IMR-90 (cell line): ENCODE measurements around the gene UNC13A. TPM values are rescaled to one million over a fixed set of nuclear protein-coding genes. Genes with fewer than 3 reads are reported as not detected.

ENCODE experiments used
- ATAC-seq: fragments of 200-7000 bp; cut with Tn5 transposase; 2 replicates; pipeline ENCODE4 v1.9.1; 2020; ENCODE audit warnings: low read depth, mild to moderate bottlenecking, moderate library complexity
- BruUV-seq: library from RNA; stranded (reverse); fragments of 400-500 nt; replicated peaks from 2 replicates; lab custom pipeline; 2021; lab: Mats Ljungman, UMichigan
- CTCF ChIA-PET: fragments of 300-600 bp; formaldehyde crosslinking; extraction: SDS; loops from one replicate; lab custom pipeline; 2021; ENCODE audit warnings: antibody characterized with exemption; lab: Yijun Ruan, JAX
- POLR2A ChIA-PET: fragments of 300-600 bp; sonication (Branson Sonifier 250); formaldehyde crosslinking; loops from one replicate; lab custom pipeline; 2022; ENCODE audit warnings: antibody characterized with exemption; ENCODE audit not compliant: unreplicated experiment; lab: Charles Lee
- DNase-seq: peaks from one replicate; pipeline ENCODE4 v3.0.0; 2013
- H2AFZ ChIP-seq: replicated peaks from 2 replicates; pipeline ENCODE3; 2013; ENCODE audit warnings: low read length, mild to moderate bottlenecking; ENCODE audit not compliant: poor library complexity
- H2AK5ac ChIP-seq: 2 replicates; pipeline ENCODE4 v1.6.1; 2013; ENCODE audit warnings: low read depth, low read length, inconsistent platforms
- H2AK9ac ChIP-seq: replicated peaks from 2 replicates; pipeline ENCODE3; 2013; ENCODE audit warnings: mild to moderate bottlenecking, low read depth, low read length, moderate library complexity; ENCODE audit not compliant: poor library complexity
- H2BK120ac ChIP-seq: 2 replicates; pipeline ENCODE4 v1.6.1; 2013; ENCODE audit warnings: low read depth, low read length, inconsistent platforms
- H2BK15ac ChIP-seq: 3 replicates; pipeline ENCODE4 v1.6.1; 2013; ENCODE audit warnings: low read depth, low read length, inconsistent platforms
- H2BK20ac ChIP-seq: 2 replicates; pipeline ENCODE4 v1.6.1; 2013; ENCODE audit warnings: low read depth, mild to moderate bottlenecking, inconsistent platforms, low read length, moderate library complexity
- H2BK5ac ChIP-seq: 2 replicates; pipeline ENCODE4 v1.6.1; 2013; ENCODE audit warnings: mild to moderate bottlenecking, low read depth, low read length, inconsistent platforms; ENCODE audit not compliant: poor library complexity, severe bottlenecking
- H3K14ac ChIP-seq: replicated peaks from 2 replicates; pipeline ENCODE4 v1.6.1; 2013; ENCODE audit warnings: low read depth, low read length, inconsistent platforms
- H3K18ac ChIP-seq: 2 replicates; pipeline ENCODE4 v1.6.1; 2013; ENCODE audit warnings: low read depth, low read length, control low read depth
- H3K23ac ChIP-seq: 2 replicates; pipeline ENCODE4 v1.6.1; 2013; ENCODE audit warnings: low read depth, low read length, inconsistent platforms
- H3K27ac ChIP-seq: 2 replicates; pipeline ENCODE4 v1.5.1; 2013; ENCODE audit warnings: mild to moderate bottlenecking, control low read depth, low read length; ENCODE audit not compliant: insufficient read depth
- H3K27me3 ChIP-seq: 2 replicates; pipeline ENCODE4 v1.6.1; 2013; ENCODE audit warnings: low read length; ENCODE audit not compliant: control insufficient read depth, insufficient read depth
- H3K36me3 ChIP-seq: 2 replicates; pipeline ENCODE4 v1.6.1; 2013; ENCODE audit warnings: low read length, mixed read lengths; ENCODE audit not compliant: control insufficient read depth, insufficient read depth
- H3K4ac ChIP-seq: 2 replicates; pipeline ENCODE4 v1.6.1; 2013; ENCODE audit warnings: low read depth, low read length, inconsistent platforms
- H3K4me1 ChIP-seq: 2 replicates; pipeline ENCODE4 v1.6.1; 2013; ENCODE audit warnings: low read length, mixed read lengths; ENCODE audit not compliant: control insufficient read depth, insufficient read depth
- H3K4me2 ChIP-seq: 2 replicates; pipeline ENCODE4 v1.6.1; 2013; ENCODE audit warnings: low read depth, mild to moderate bottlenecking, control low read depth, low read length, moderate library complexity
- H3K4me3 ChIP-seq: 2 replicates; pipeline ENCODE4 v1.5.1; 2013; ENCODE audit warnings: low read depth, mild to moderate bottlenecking, control low read depth, low read length, moderate library complexity; ENCODE audit not compliant: insufficient read depth
- H3K56ac ChIP-seq: 2 replicates; pipeline ENCODE4 v1.6.1; 2013; ENCODE audit warnings: low read length, inconsistent platforms; ENCODE audit not compliant: insufficient read depth; ENCODE audit errors: extremely low read depth
- H3K79me1 ChIP-seq, 2 experiments: 2 replicates each; pipeline ENCODE4 v1.6.1; 2013; ENCODE audit warnings: low read length in 2 of 2, inconsistent platforms in 1 of 2, low read depth in 1 of 2
- H3K9ac ChIP-seq: 2 replicates; pipeline ENCODE4 v1.6.1; 2013; ENCODE audit warnings: low read depth, low read length, control low read depth
- H3K9me1 ChIP-seq: 2 replicates; pipeline ENCODE4 v1.6.1; 2013; ENCODE audit warnings: low read length, inconsistent platforms; ENCODE audit not compliant: insufficient read depth
- H3K9me3 ChIP-seq: 2 replicates; pipeline ENCODE4 v1.6.1; 2013; ENCODE audit warnings: low read length; ENCODE audit not compliant: control insufficient read depth, insufficient read depth
- H4K20me1 ChIP-seq: 2 replicates; pipeline ENCODE4 v1.6.1; 2013; ENCODE audit warnings: low read length, inconsistent platforms; ENCODE audit not compliant: insufficient read depth
- H4K5ac ChIP-seq: 2 replicates; pipeline ENCODE4 v1.6.1; 2013; ENCODE audit warnings: mild to moderate bottlenecking, low read depth, low read length, control low read depth
- H4K8ac ChIP-seq, 2 experiments: 2 replicates each; pipeline ENCODE4 v1.6.1; 2013; ENCODE audit warnings: low read depth in 2 of 2, low read length in 2 of 2, control low read depth in 1 of 2, inconsistent platforms in 1 of 2
- H4K91ac ChIP-seq: 2 replicates; pipeline ENCODE4 v1.6.1; 2013; ENCODE audit warnings: low read depth, low read length, inconsistent platforms; ENCODE audit not compliant: insufficient read depth
- CEBPB ChIP-seq: IDR thresholded peaks from 2 replicates; pipeline ENCODE4 v1.6.1; 2012; ENCODE audit warnings: low read depth, low read length, improper control_type of control experiment
- CHD1 ChIP-seq: IDR thresholded peaks from 2 replicates; pipeline ENCODE4 v1.6.1; 2012; ENCODE audit warnings: low read depth, low read length, improper control_type of control experiment
- CTCF ChIP-seq: conservative IDR thresholded peaks from 2 replicates; pipeline ENCODE4 v1.5.1; 2012; ENCODE audit warnings: mild to moderate bottlenecking, low read depth, low read length, improper control_type of control experiment
- FOS ChIP-seq: fragments of 150-350 bp; IDR thresholded peaks from 2 replicates; pipeline ENCODE4 v1.6.1; 2016; ENCODE audit warnings: low read depth, low read length
- MAZ ChIP-seq: IDR thresholded peaks from 2 replicates; pipeline ENCODE4 v1.6.1; 2012; ENCODE audit warnings: low read depth, mild to moderate bottlenecking, low read length, improper control_type of control experiment, moderate library complexity, borderline replicate concordance
- MXI1 ChIP-seq: IDR thresholded peaks from 2 replicates; pipeline ENCODE4 v1.6.1; 2012; ENCODE audit warnings: low read depth, mild to moderate bottlenecking, low read length, moderate library complexity, borderline replicate concordance
- NFE2L2 ChIP-seq: fragments of 150-350 bp; IDR thresholded peaks from 2 replicates; pipeline ENCODE4 v1.6.1; 2016; ENCODE audit warnings: low read depth, mild to moderate bottlenecking, low read length
- POLR2A ChIP-seq: IDR thresholded peaks from 2 replicates; pipeline ENCODE4 v1.6.1; 2012; ENCODE audit warnings: mild to moderate bottlenecking, low read depth, low read length
- RAD21 ChIP-seq: IDR thresholded peaks from 2 replicates; pipeline ENCODE4 v1.6.1; 2012; ENCODE audit warnings: low read length, improper control_type of control experiment
- RCOR1 ChIP-seq: IDR thresholded peaks from 2 replicates; pipeline ENCODE4 v1.6.1; 2012; ENCODE audit warnings: mild to moderate bottlenecking, low read length, improper control_type of control experiment; ENCODE audit not compliant: insufficient replicate concordance
- RFX5 ChIP-seq: IDR thresholded peaks from 2 replicates; pipeline ENCODE4 v1.8.0; 2012; ENCODE audit warnings: low read depth, mild to moderate bottlenecking, low read length, moderate library complexity
- SMC3 ChIP-seq: fragments of 150-350 bp; IDR thresholded peaks from 2 replicates; pipeline ENCODE4 v1.6.1; 2016; ENCODE audit warnings: low read depth, mild to moderate bottlenecking, antibody characterized with exemption, low read length, moderate library complexity
- USF2 ChIP-seq: fragments of 150-350 bp; IDR thresholded peaks from 2 replicates; pipeline ENCODE4 v1.6.1; 2017; ENCODE audit warnings: mild to moderate bottlenecking, antibody characterized with exemption, low read length, low read depth
- WGBS, 2 experiments: methylation state at CpG; one replicate each; pipeline versions ENCODE4 v1.1.5 to v1.1.7; 2013; ENCODE audit warnings: missing lambda C conversion rate in 2 of 2; ENCODE audit not compliant: insufficient read length in 1 of 2; ENCODE audit errors: extremely low coverage in 2 of 2; 5-methylcytosine and 5-hydroxymethylcytosine counted together
- dilution Hi-C: fragments of 300-500 bp; cut with HindIII; formaldehyde crosslinking; loops from one replicate; pipeline ENCODE4 v1.14.3; 2018; ENCODE audit warnings: low sequenced_read_pairs; ENCODE audit not compliant: unreplicated experiment
- in situ Hi-C: fragments of 300-500 bp; cut with MboI; formaldehyde crosslinking; loops from 3 replicates; pipeline ENCODE4 v1.14.3; 2019; ENCODE audit warnings: low sequenced_read_pairs, inconsistent platforms, mixed read lengths
- intact Hi-C: fragments of 100-400 bp; cut with micrococcal nuclease; formaldehyde crosslinking; loops from 2 replicates; pipeline ENCODE4 v1.10.0; 2022
- polyA plus RNA-seq, 3 experiments: library from polyadenylated mRNA; depleted of rRNA; stranded (reverse); fragments of >200 nt; gene quantifications; 2 replicates each; pipeline ENCODE4 v1.2.3, GENCODE V29; 2012; ENCODE audit warnings: low replicate concordance in 1 of 3
- total RNA-seq: library from RNA; depleted of rRNA; stranded (reverse); fragments of >200 nt; gene quantifications from 2 replicates; pipeline ENCODE4 v1.2.3, GENCODE V29; 2012

The UNC13A gene
- total and polyA plus RNA-seq, 2 of the 4 experiments (the other 2 are of a cell fraction): 0.18 to 0.22 TPM

DNA sequence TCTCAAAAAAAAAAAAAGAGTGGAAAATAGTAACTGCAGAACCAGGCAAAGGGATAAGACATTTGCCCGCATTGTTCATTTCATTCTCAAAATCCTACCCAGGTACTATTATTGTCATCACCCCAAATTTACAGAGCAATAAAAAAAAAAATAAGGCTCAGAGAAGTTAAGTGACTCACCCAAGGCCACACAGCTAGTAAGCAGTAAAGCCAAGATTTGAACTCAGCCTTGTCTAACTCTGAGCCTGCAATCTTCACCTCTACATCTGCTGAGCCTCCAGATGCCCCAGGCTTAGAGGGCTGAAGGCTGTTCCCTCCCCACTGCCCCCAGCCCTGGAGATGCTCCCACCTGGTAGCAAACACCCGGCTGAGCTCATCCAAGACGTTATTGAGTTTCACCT, 61.0 kb downstream of the UNC13A start:
- CTCF ChIA-PET: no interaction called here
- dilution Hi-C loops: no loop called here

More for the DNA sequence above, 61.0 kb downstream of the UNC13A start:
- Histone ChIP-seq H2BK20ac (no peak overlapping the region), H3K4me3 (no peak overlapping the region), H3K9me1 (no peaks in the 10 kb centered on the region), H4K5ac (no peak overlapping the region), H3K4ac (no peak overlapping the region), H2AK9ac (no peak overlapping the region), H3K27me3 (peaks cover 7% of the 10 kb centered on the region), H2AFZ (no peak overlapping the region), H3K9ac (no peak overlapping the region), H2BK15ac (no peak overlapping the region), H4K91ac (no peak overlapping the region), H3K79me1 (no peaks in the 10 kb centered on the region), H3K56ac (no peak overlapping the region), H3K23ac (no peak overlapping the region), H3K9me3 (0 out of 2 replicates have a peak, but pooled peaks cover 2% of the 10 kb centered on the region), H2BK120ac (no peak overlapping the region), H2AK5ac (no peak overlapping the region), H3K14ac (no peak overlapping the region), H4K8ac (no peak overlapping the region), H3K36me3 (no peaks in the 10 kb centered on the region), H3K27ac (no peak overlapping the region), H3K4me1 (no peaks in the 10 kb centered on the region), H3K4me2 (no peak overlapping the region), H4K20me1 (no peaks in the 10 kb centered on the region), H2BK5ac (no peak overlapping the region), H3K18ac (no peak overlapping the region)
- in situ Hi-C loops (no loop called here), intact Hi-C loops (no loop called here)
- TF ChIP-seq MXI1 (no peak), RCOR1 (no peak), CEBPB (no peak), NFE2L2 (no peak), RAD21 (no peak), CTCF (no peak), USF2 (no peak), SMC3 (no peak), POLR2A (no peak), FOS (no peak), RFX5 (no peak), CHD1 (no peak), MAZ (no peak)
- no TSS peak for BruUV-seq
- ATAC-seq (no peak), DNase-seq (no peak)
- POLR2A ChIA-PET: no interaction called here
- 93% methylated on average over 3 of the region's 3 CpGs; no CpG with 5 or more reads in 1 of the 2 experiments for WGBS, 2 experiments
